ENCODE results near the gene NTSR2. TPM values are rescaled to one million over a fixed set of nuclear protein-coding genes. Genes with fewer than 3 reads are reported as not detected.

Gene NTSR2
- polyA plus RNA-seq, 10 donors = not detected

DNA sequence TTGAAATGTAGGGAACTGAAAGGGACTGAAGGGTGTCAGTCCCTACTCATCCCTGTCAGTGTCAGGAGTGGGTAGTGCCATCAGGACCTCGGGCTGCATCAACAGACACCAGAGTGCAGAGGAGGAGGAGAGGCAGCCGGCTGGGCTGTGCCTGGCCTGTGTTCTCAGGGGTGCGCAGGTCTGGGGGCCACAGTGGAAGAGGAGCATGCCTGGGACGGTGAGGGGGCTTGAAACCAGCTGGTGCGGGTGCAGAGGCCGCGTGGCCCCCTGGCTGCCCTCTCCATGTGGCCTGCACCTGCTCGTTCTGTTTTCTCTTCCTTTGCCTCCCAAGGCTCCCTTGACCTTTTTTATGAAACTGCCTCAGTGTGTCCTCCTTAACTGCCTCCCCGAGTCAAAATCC, 41.3 kb downstream of the NTSR2 start:
- no peak for DNase-seq

DNA sequence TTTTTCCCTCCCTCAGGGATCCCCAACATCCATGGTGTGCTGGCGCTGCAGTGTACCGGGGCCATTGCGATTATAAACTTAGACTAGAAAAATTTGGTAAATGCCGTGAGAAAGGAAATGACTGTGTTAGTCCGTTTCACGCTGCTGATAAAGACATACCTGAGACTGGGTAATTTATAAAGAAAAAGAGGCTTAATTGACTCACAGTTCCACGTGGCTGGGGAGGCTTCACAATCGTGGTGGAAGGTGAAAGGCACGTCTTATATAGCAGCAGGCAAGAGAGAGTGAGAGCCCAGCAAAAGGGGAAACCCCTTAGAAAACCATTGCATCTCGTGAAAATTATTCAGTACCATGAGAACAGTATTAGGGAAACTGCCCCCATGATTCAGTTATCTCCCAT, 44.3 kb downstream of the NTSR2 start:
- DNase-seq = no peak

DNA sequence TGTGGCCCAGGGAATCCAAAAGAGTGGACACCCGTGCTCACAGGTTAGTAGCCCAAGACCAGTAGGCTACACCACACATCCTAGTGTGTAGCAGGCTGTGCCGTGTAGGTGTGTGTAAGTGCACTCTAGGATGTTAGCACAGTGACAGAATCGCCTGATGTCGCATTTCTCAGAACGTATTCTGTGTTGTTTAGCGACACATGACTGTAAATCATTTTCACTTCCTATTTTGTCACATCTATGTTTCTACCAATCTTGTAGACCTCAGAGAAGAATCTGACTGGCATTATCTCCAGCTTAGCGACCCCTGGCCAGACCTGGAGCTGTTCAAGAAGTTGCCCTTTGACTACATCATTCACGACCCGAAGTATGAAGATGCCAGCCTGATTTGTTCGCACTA, 45.1 kb downstream of the NTSR2 start:
- DNase-seq = no peak

DNA sequence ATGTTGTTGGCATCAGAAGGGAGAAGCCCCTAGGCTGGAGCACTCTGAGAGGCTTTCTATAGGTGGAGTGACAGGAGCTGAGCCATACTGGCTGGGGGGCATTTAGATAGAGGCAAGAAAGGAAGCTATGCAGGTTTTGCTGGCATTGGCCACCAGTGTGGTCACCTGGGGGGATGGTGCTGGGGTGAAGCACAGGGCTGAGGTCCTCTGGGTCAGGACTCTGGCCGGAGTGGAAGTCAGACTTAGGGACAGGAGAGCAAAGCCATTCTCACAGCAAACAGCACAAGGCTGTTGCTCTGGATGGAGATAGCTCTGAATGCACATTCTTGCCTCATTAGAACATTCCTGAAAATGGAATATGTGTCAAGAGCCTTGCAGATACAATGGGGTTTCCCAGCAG, 47.4 kb downstream of the NTSR2 start:
- no peak for DNase-seq

DNA sequence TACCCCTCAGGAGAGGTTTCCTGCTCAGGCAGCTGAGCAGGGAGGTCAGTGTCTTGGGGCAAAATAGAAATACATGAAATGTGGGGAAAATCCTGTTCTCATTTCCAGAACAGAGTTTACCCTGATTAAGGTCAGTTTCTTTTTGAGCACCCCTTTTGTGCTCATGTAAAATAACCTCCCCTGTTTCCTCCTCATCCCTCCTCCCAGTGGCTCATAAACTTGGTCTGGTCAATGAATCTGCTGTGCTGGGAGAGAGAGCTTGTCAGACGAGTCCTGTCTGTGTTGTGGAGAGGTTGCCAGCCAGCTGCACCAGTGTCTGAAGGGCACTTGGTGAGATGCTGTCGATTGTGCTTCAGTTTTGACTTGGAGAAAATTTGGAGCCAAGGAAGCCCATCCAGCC, 48.6 kb downstream of the NTSR2 start:
- DNase-seq = no peak

DNA sequence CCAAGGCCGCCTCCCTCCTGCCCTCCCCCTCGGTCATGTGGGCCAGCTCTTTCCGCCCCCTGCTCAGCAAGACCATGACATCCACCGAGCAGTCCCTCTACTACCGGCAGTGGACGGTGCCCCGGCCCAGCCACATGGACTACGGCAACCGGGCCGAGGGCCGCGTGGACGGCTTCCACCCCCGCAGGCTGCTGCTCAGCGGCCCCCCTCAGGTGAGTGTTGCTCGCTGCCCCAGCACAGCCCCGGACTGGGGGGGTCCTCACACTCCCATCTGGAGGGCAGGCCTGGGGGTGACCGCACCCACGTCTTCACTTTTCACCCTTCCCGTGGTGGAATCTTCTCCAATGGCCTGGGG, 51.3 kb downstream of the NTSR2 start:
- peak in 1 of 3 donors; percentile 6 for DNase-seq

DNA sequence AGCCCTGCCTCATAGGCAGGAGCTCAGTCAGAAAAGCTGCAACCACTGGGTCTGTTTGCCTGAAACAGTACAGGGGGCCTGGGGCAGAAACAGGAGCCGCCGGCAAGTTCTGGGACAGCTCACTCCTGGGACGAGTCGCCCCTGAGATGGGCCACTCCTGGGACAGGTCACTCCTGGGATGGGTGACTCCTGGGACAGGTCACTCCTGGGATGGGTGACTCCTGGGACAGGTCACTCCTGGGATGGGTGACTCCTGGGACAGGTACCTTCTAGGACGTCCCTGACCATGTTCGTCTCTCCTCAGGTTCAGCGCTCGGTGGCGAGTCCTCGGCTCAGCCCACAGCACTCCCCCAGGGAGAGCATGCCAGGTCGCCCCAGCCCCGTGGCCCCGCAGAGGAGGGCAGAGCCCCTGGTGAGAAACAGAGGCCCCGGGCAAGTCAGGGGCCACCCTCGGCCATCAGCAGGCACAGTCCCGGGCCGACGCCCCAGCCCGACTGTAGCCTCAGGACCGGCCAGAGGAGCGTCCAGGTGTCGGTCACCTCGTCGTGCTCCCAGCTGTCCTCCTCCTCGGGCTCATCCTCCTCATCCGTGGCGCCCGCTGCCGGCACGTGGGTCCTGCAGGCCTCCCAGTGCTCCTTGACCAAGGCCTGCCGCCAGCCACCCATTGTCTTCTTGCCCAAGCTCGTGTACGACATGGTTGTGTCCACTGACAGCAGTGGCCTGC, 51.8 kb downstream of the NTSR2 start:
- DNase-seq = no peak

DNA sequence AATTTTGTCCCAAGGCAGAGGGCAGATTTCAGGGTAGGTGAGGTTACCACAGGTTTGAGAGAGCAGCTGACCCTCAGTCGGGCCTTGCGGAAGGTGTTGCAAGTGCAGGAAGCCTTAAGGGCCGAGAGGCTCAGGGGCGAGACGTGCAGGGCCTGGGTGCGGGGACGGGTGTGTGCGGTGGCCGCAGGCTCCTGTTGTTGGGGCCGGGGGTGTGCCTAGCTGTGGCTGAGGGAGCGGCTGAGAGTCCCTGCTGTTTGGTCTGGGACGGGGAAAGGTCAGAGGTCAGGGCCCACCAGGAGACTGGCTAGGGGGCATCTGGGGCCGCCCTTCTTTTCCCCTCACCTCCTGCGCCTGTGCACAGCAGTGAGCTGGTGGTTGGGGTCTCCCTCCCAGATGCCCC, 52.5 kb downstream of the NTSR2 start:
- no peak for DNase-seq

DNA sequence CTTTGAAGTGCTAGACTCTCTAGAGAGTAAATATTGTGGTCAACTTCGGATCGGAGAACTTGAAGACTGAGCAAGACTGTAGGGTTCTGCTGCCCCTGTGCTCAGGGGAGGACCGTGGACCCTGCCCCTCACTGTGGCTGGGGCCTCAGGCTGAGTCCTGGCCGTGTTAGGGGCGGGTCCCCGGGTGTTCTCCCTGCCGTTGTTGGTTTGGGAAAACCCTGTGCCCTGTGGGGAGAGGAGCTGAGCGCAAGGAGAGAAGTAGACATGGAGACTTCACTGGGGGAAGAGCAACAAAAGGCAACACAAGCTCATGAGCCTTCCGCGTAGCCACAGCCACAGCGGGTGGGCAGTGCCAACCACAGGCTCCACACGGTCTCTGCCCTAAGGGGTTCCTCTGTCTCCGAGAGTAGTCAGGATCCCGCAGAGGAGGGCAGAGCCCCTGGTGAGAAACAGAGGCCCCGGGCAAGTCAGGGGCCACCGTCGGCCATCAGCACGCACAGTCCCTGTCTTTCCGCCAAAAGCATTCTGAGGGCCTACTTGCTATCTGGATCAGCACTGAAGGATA, 53.1 kb downstream of the NTSR2 start:
- DNase-seq = no peak

DNA sequence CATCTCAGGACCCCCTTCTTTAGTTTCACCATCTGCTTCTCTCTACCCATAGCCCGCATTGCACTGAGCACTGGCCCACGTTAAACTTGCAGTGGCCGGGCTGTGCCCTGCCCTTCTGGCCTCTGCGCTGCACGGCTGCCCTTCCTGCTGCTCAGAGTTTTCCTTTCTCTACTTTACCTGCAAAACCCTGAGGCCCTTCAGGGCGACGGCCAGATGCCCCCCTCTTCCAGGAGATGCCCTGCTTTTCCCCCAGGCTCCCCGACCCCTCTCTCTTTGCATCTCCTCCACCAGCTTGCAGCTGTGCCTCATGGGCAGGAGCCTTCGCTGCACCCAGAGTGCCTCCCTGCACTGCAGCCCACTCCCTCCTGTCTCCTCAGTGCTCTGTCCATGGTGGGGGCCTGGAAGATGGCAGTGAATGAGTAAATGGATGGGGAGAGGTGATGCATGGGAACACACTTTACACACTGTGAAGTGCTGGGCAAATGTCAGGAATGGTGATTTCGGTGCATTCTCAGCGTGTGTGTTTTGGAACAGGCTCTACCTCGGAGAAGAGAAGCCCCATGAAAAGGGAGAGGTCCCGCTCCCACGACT, 53.8 kb downstream of the NTSR2 start:
- DNase-seq = no peak

DNA sequence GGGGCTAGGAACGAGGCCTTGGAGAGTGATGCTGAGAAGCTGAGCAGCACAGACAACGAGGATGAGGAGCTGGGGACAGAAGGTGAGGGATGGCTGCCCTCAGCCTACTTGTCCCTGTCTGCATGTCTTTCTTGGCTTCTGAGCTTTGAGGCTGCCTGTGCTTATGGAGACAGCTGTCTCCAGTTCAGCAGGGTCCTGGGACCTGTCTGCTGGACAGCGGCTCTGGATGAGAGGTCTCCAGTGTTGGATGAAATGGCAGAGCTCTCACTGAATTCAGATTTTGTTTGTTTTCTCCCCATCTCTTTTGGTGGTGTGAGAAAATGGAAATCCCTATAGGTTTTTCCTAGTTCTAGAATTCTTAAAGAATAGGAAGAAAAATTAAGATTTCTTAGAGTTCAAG, 54.8 kb downstream of the NTSR2 start:
- DNase-seq = no peak

DNA sequence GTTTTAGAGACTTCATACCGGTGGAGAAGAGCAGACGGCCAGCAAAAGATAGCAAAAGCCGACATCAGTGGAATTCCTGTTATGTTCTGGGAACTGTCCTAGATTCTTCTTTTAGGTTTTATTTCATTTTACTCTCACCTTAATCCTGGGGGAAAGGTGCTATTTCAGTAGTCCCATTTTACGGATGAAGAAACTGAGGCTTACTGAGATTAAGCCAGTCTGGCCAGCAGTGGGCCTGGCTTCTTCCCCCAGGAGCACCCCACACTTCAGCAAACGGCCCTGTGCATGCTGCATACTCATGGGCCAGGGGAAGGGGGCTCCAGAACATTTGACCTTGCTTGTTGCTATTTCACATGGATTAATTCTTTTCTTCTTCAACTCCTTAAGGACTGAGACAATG, 56.7 kb downstream of the NTSR2 start:
- no peak for DNase-seq

DNA sequence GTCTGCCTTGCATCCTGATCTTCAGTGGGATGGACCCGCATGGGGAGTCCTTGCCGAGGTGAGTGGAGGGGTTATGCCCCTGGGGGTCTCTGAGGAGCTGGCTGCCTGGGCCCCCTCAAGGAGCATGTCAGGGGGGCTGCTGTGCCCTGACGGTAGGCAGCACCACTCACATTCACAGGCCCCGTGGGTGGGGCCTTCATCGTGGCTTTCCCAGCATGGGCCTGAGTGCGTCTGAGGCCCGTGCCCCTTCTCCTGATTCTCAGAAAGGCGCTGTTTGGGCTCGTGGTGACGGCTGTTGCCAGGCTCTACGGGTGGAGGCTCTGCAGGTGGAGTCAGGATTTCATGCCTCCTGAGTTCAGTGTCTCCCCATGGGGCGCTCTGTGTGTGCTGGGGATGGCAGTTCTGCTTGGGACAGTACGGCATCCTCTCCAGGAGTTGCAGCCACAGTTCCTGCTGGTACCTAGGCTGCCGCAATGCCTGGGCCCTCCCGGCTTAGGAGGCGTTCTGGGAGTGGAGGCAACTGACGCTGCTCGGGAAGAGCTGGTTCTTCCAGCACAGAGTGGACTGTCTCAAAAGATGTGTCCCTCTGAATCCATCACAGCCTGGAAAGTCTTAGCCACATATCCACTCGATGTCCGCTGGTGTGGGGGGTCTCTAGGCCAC, 57.3 kb downstream of the NTSR2 start:
- DNase-seq = no peak

DNA sequence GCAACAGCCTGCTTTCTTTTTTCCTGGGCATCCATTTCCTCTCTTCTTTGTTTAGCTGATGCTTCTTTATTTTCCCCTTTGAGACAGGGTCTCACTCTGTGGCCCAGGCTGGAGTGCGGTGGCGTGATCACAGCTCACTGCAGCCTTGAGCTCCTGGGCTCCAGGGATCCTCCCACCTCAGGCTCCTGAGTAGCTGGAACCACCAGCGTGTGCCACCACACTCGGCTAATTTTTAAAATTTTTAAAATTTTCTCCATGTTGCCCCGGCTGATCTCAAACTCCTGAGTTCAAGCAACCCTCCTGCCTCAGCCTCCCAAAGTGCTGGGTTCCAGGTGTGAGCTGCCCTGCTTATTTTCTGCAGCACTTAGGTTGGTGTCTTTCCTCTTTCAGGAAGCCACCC, 58.7 kb downstream of the NTSR2 start:
- DNase-seq = no peak

DNA sequence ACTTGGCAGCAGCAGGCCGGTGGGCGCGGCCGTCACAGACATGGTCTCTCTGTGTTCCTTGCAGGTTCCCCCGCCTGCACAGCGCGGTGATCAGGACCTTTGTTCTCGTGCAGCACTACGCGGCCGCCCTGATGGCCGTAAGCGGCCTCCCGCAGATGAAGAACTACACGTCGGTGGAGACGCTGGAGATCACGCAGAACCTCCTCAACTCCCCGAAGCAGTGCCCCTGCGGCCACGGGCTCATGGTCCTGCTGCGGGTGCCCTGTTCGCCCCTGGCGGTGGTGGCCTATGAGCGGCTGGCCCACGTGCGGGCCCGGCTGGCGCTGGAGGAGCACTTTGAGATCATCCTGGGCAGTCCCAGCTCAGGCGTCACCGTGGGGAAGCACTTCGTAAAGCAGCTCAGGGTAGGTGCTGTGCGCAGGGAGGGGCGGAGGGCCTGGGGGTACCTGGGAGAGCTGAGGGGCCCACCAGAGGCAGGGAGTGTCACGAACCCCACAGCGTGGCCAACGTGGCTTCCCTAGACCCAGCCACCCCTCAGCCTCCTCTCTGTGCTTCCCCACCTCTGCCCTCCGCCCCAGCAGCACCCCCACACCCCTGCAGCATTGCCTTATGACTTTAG, 59.3 kb downstream of the NTSR2 start:
- DNase-seq = no peak

Other genes with a start within 250 kb of the NTSR2 start
- 10 to 100 TPM; 18.1 to 21.2 (median 19.3) TPM for gene E2F6, start 204.0 kb downstream of the NTSR2 start, polyA plus RNA-seq (ENCODE audit: insufficient read length in 10 of 10)
- 10 to 100 TPM in 7 of 10 donors, 1 to 10 TPM in 3; 7.9 to 22.3 (median 10.9) TPM for gene GREB1, start 136.2 kb downstream of the NTSR2 start, polyA plus RNA-seq (ENCODE audit: insufficient read length in 10 of 10)
- 10 to 100 TPM; 10.8 to 23.2 (median 16.6) TPM for gene LPIN1, start 76.4 kb upstream of the NTSR2 start, polyA plus RNA-seq (ENCODE audit: insufficient read length in 10 of 10)